Right atrium auricular region (tissue), 2 donors: ENCODE results near the gene DCAF5. TPM values are rescaled to one million over a fixed set of nuclear protein-coding genes. Genes with fewer than 3 reads are reported as not detected.
"Not testable (repeated sequence)": the region's sequence is repeated elsewhere in the genome, so short reads cannot be mapped to it uniquely, and the experiment has no call there.

Source experiments
- DNase-seq: peaks from one replicate; pipeline ENCODE4 v3.0.0-alpha.2; 2019; ENCODE audit warnings: low spot score
- H3K27ac ChIP-seq, 2 donors: fragments of 200-600 bp; sonication (generic); 1 replicate in 1 of 2; 2 replicates in 1 of 2; pipeline ENCODE4 v1.5.1; 2016 to 2019
- H3K27me3 ChIP-seq, 2 donors: fragments of 200-600 bp; sonication (generic); one replicate each; pipeline versions ENCODE4 v1.5.1 to v1.6.0; 2017 to 2019
- H3K36me3 ChIP-seq: fragments of 200-600 bp; sonication (generic); one replicate; pipeline ENCODE4 v1.5.1; 2016
- H3K4me1 ChIP-seq, 2 donors: fragments of 200-600 bp; sonication (generic); one replicate each; pipeline versions ENCODE4 v1.5.1 to v1.6.0; 2017 to 2019
- H3K4me3 ChIP-seq, 2 donors: fragments of 200-600 bp; sonication (generic); 1 replicate in 1 of 2; 2 replicates in 1 of 2; pipeline ENCODE4 v1.5.1; 2017 to 2019; ENCODE audit warnings: mild to moderate bottlenecking in 1 of 2, moderate library complexity in 1 of 2
- H3K9me3 ChIP-seq, 2 donors: fragments of 200-600 bp; sonication (generic); one replicate each; pipeline ENCODE4 v1.5.1; 2019
- CTCF ChIP-seq, 2 donors: fragments of 200-600 bp; sonication (generic); IDR thresholded peaks; one replicate each; pipeline ENCODE4 v1.5.1; 2019; ENCODE audit warnings: antibody characterized with exemption in 2 of 2
- total RNA-seq, 2 donors: library from RNA; depleted of rRNA; stranded (reverse); fragments of >200 nt; gene quantifications; one replicate each; pipeline ENCODE4 v1.1.0, GENCODE V29; 2016

DCAF5 gene
- total RNA-seq, 2 donors from 2014 or later = 33.1 to 38.8 TPM

GRCh38 chr14:69183735-69184134, 30.8 kb upstream of the DCAF5 start:
- no peak for DNase-seq
- no peaks in the 10 kb centered on the region for H3K4me1 ChIP-seq
- no peak overlapping the region for H3K4me3 ChIP-seq
- H3K27ac ChIP-seq = no peak overlapping the region
- no peaks in the 10 kb centered on the region for H3K36me3 ChIP-seq
- H3K9me3 ChIP-seq = no peaks in the 10 kb centered on the region
- TF ChIP-seq CTCF (IDR thresholded peaks at IDR 0.05) = no peak
- H3K27me3 ChIP-seq = no peaks in the 10 kb centered on the region

GRCh38 chr14:69182580-69182979, 29.7 kb upstream of the DCAF5 start:
- H3K9me3 ChIP-seq, H3K4me3 ChIP-seq, H3K4me1 ChIP-seq, H3K36me3 ChIP-seq, DNase-seq, H3K27ac ChIP-seq, H3K27me3 ChIP-seq: not testable (repeated sequence)

DNA sequence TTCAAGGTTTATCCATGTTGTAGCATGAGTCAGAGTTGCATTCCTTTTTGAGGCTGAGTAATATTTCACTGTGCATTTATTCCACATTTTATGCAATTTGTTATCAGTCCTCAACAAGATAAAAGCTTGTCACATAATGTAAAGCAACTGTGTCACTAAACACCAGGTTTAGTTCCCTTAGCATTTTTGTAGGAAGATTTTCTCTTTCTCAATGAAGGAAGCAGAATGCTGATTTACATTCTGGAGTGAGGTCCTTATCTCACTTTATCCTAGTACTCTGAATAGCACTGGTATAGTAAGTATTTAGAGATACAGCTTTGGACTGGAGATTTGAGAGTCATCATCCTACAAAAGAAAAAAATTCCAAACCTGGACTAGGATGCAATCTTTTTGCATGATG, 28.6 kb upstream of the DCAF5 start:
- Histone ChIP-seq H3K4me3 (no peak overlapping the region), H3K27me3 (no peaks in the 10 kb centered on the region), H3K9me3 (no peaks in the 10 kb centered on the region), H3K27ac (no peak overlapping the region), H3K4me1 (no peaks in the 10 kb centered on the region), H3K36me3 (no peaks in the 10 kb centered on the region)
- no peak for TF ChIP-seq CTCF (IDR thresholded peaks at IDR 0.05)
- DNase-seq = no peak

DNA sequence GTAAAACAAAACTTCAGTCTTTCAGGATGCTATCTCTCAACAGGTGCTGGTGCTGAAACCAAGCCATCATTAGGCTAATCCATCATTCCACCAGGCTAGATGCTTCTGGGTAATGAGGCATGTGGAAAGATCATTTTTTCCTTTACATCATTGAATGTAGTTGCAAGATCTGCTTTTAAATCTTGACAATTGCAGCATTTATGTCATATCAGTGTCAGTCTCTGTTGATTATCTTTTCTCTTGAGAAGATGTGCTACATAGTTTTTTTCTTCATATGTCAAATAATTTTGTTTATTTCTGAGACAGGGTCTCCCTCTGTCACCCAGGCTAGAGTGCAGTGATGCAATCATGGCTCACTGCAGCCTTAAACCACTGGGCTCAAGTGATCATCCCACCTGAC, 22.2 kb upstream of the DCAF5 start:
- TF ChIP-seq CTCF (IDR thresholded peaks at IDR 0.05) = no peak
- H3K27me3 ChIP-seq = no peaks in the 10 kb centered on the region
- no peaks in the 10 kb centered on the region for H3K36me3 ChIP-seq
- H3K9me3 ChIP-seq = no peaks in the 10 kb centered on the region
- no peak for DNase-seq
- H3K4me3 ChIP-seq = no peak overlapping the region
- no peaks in the 10 kb centered on the region for H3K4me1 ChIP-seq
- no peak overlapping the region for H3K27ac ChIP-seq

DNA sequence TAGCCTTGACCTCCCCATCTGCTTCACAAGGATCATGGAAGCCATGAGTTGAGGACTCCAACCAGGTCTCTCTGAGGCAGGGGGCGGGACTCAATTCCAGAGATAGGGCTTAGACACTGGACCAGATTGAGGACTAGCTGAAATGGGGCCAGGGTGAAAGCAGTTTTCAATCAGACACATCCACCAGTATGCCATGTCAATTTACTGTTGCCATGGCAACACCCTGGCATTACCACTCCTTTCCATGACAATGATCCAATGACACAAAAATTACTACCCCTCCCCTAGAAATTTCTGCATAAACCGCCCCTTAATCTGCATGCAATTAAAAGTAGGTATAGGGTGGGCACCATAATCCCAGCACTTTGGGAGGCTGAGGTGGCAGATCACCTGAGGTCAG, 18.6 kb upstream of the DCAF5 start:
- no peaks in the 10 kb centered on the region for H3K4me1 ChIP-seq
- DNase-seq = no peak
- H3K27ac ChIP-seq = no peak overlapping the region
- no peaks in the 10 kb centered on the region for H3K36me3 ChIP-seq
- H3K9me3 ChIP-seq = no peaks in the 10 kb centered on the region
- H3K27me3 ChIP-seq = no peaks in the 10 kb centered on the region
- no peak for TF ChIP-seq CTCF (IDR thresholded peaks at IDR 0.05)
- no peak overlapping the region for H3K4me3 ChIP-seq

DNA sequence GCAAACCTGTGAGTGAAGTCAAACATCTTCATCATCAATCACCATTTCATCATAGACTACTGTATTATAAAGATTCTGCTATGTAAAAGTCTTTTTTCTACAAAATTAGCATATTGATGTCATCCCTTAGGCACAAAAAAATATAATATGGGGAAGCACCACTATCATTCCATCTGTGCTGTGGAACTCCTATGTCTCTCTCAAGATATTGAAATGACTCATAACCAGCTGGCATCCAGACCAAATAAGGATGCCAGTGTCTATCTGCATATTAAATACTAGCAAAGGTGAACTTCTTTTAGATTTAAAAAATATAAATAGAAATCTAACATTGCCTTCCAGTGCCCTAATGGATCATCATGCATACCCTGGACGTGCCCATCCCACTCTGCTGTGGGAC, 17.9 kb upstream of the DCAF5 start:
- TF ChIP-seq CTCF (IDR thresholded peaks at IDR 0.05) = no peak
- no peaks in the 10 kb centered on the region for H3K9me3 ChIP-seq
- H3K27ac ChIP-seq = no peak overlapping the region

DNA sequence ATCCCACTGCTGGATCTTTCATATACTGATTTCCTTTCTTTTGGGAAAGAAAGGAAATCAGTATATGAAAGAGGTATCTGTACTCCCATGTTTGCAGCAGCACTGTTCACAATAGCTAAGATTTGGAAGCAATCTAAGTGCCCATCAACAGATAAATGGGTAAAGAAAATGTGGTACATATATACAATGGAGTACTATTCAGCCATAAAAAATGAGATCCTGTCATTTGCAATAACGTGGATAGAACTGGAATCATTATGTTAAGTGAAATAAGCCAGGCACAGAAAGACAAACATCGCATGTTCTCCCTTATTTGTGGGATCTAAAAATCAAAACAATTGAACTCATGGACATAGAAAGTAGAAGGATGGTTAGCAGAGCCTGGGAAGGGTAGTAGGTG, 12.9 kb upstream of the DCAF5 start:
- H3K4me3 ChIP-seq, H3K27me3 ChIP-seq, H3K27ac ChIP-seq, H3K4me1 ChIP-seq, H3K9me3 ChIP-seq, H3K36me3 ChIP-seq, DNase-seq: not testable (repeated sequence)

More for the DNA sequence above, 17.9 kb upstream of the DCAF5 start:
- Histone ChIP-seq H3K27me3 (no peaks in the 10 kb centered on the region), H3K36me3 (no peaks in the 10 kb centered on the region), H3K4me3 (no peak overlapping the region), H3K4me1 (no peaks in the 10 kb centered on the region)
- DNase-seq = no peak
